Right lung (tissue), 5 donors: ENCODE measurements around the gene GAREM1. TPM values are rescaled to one million over a fixed set of nuclear protein-coding genes. Genes with fewer than 3 reads are reported as not detected.
"Not testable (repeated sequence)": the region's sequence is repeated elsewhere in the genome, so short reads cannot be mapped to it uniquely, and the experiment has no call there.

Source experiments
- DNase-seq, 2 donors: peaks; one replicate each; pipeline ENCODE4 v3.0.0-alpha.2; 2013
- polyA plus RNA-seq, 5 donors: library from polyadenylated mRNA; unstranded; fragments of 120-200 nt; gene quantifications; one replicate each; pipeline versions ENCODE4 v1.2.1 to v1.2.3, GENCODE V29; 2013; ENCODE audit warnings: inconsistent platforms in 1 of 5, low replicate concordance in 1 of 5; ENCODE audit not compliant: insufficient read length in 5 of 5, insufficient read depth in 1 of 5

Gene GAREM1
- polyA plus RNA-seq, 5 donors, result 9.1 to 16.1 (median 13.0) TPM

- no peak for DNase-seq
Observed at GRCh38 chr18:32259553-32259952, 211.1 kb downstream of the GAREM1 start.

GRCh38 chr18:32258558-32259204 is 212.0 kb downstream of the GAREM1 start:
- DNase-seq, result no peak

GRCh38 chr18:32258148-32258547 is 212.5 kb downstream of the GAREM1 start:
- DNase-seq, result no peak

- no peak for DNase-seq
Observed at GRCh38 chr18:32257084-32257785, 213.4 kb downstream of the GAREM1 start.

GRCh38 chr18:32255570-32255969 is 215.1 kb downstream of the GAREM1 start:
- DNase-seq, result no peak

GRCh38 chr18:32252141-32252860 is 218.4 kb downstream of the GAREM1 start:
- DNase-seq, result no peak

- DNase-seq, result no peak
Observed at GRCh38 chr18:32251466-32251865, 219.2 kb downstream of the GAREM1 start.

GRCh38 chr18:32249147-32249929 is 221.3 kb downstream of the GAREM1 start:
- no peak for DNase-seq

- no peak for DNase-seq
Observed at GRCh38 chr18:32244881-32245280, 225.8 kb downstream of the GAREM1 start.

- DNase-seq, result no peak
Observed at GRCh38 chr18:32243358-32243757, 227.3 kb downstream of the GAREM1 start.

- no peak for DNase-seq
Observed at GRCh38 chr18:32242395-32242794, 228.3 kb downstream of the GAREM1 start.

- no peak for DNase-seq
Observed at GRCh38 chr18:32238635-32239268, 231.9 kb downstream of the GAREM1 start.

- no peak for DNase-seq
Observed at GRCh38 chr18:32237049-32237448, 233.6 kb downstream of the GAREM1 start.

- not testable (repeated sequence) for DNase-seq
Observed at GRCh38 chr18:32233348-32233747, 237.3 kb downstream of the GAREM1 start.

- DNase-seq, result no peak
Observed at GRCh38 chr18:32219431-32220018, 251.2 kb downstream of the GAREM1 start.

GRCh38 chr18:32216390-32216789 is 254.3 kb downstream of the GAREM1 start:
- DNase-seq, result no peak

- DNase-seq, result peak in 1 of 2 donors; percentile 10
Observed at GRCh38 chr18:32213693-32214092, 257.0 kb downstream of the GAREM1 start.
